ENCODE data around the gene CRIP1.

Gene CRIP1

DNA sequence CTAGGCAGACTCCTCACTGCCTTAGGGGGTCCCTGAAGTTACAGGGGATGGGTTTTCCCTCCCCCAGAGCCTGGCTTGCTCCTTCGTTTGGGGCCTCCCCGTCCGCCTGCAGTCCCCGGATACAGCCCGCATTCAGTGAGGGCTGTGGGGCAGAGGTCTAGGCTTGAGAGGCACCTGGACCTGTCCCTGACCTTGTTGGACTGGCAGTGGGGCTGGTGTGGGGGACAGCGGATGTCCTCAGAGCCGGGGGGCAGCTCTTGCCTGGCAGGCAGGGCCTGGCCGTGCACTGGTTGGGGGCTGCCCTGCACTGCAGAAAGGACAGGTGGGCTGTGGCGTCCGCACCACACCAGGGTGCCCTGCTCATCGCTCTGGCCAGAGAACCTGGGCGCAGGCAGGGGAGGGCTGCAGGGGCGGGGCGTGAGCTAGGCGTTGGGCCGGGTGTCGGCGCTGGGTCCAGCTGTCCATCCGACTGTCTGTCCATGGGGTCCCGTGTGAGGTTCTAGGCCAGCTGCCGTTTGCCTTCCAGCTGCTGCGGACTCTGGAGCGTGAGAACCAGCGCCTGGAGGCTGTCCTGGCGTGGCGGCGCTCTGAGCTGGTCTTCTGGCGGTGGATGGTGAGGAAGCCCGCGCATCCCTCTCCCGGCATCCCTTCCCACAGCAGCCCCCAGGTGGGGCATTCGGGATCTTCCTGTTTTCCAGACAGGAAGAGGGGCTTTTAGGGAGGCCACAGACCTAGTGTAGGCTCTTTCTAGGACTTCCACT lies 10.3 kb downstream of the CRIP1 start:
- H3K9me3 ChIP-seq (ENCODE audit: control insufficient read depth, low read length): no peaks in the 10 kb centered on the region
- H3K36me3 ChIP-seq (ENCODE audit: control insufficient read depth, insufficient read depth, low read length): peaks cover 22% of the 10 kb centered on the region
- 94 to 96% methylated on average over 25 to 27 of the region's 32 CpGs for whole genome bisulfite sequencing, 2 experiments (ENCODE audit: insufficient coverage in 2 of 2)
- H3K4me1 ChIP-seq (ENCODE audit: control insufficient read depth, insufficient read depth, low read length, poor library complexity, severe bottlenecking): peaks cover 7% of the 10 kb centered on the region
- no peak overlapping the region for H3K27ac ChIP-seq (ENCODE audit: low read depth, low read length, severe bottlenecking)
- H3K4me3 ChIP-seq (ENCODE audit: extremely low read depth, insufficient read depth, low read length, poor library complexity, severe bottlenecking): no peak overlapping the region

- Histone ChIP-seq H3K4me1 (ENCODE audit: control insufficient read depth, insufficient read depth, low read length, poor library complexity, severe bottlenecking) (peaks cover 5% of the 10 kb centered on the region), H3K4me3 (ENCODE audit: extremely low read depth, insufficient read depth, low read length, poor library complexity, severe bottlenecking) (no peak overlapping the region), H3K36me3 (ENCODE audit: control insufficient read depth, insufficient read depth, low read length) (peaks cover 18% of the 10 kb centered on the region), H3K27ac (ENCODE audit: low read depth, low read length, severe bottlenecking) (no peak overlapping the region), H3K9me3 (ENCODE audit: control insufficient read depth, low read length) (no peaks in the 10 kb centered on the region)
- 94 to 97% methylated on average over 28 to 31 of the region's 31 CpGs for WGBS, 2 experiments (ENCODE audit: insufficient coverage in 2 of 2)
Measured at GRCh38 chr14:105497671-105498429, 11.2 kb downstream of the CRIP1 start.

DNA sequence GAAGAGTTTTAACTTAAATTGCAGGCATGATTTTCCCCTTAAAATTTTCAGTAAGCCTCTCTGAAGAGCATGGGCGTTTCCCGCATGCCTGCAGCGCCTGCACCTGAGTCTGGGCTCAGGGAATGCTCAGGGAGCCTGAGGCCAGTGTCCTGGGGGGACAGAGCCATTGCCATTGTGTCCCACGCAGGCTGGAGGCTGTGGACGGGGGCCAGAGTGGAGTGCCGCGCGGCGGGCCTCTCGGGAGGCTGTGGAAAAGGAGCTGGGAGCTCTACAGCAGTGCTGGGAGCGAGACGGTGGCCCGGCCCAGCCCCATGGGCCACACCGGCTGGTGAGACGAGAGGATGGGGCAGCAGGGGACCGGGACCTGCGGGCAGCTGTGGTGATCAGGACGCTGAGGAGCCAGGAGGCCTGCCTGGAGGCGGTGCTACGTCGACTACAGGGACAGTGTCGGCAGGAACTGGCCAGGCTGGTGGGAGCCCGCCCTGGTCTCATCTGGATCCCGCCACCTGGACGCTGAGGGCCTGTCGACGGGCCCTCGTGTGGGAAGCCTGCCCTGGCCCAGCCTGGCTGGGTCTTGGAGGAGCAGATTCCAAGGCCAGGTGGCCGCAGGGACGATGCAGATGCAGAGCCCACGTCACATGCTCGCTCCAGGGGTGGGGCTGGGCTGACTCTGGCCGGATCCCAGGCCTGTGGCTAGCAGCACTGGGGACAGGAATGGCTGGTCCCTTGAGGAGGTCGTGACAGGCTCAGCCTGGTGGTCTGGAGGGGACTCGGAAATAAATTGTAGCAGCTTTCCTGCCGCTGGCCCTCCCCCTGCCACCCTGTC lies 12.0 kb downstream of the CRIP1 start:
- peaks cover 13% of the 10 kb centered on the region for H3K36me3 ChIP-seq (ENCODE audit: control insufficient read depth, insufficient read depth, low read length)
- no peaks in the 10 kb centered on the region for H3K9me3 ChIP-seq (ENCODE audit: control insufficient read depth, low read length)
- H3K4me3 ChIP-seq (ENCODE audit: extremely low read depth, insufficient read depth, low read length, poor library complexity, severe bottlenecking): no peak overlapping the region
- peak overlapping the region; percentile 29 for H3K27ac ChIP-seq (ENCODE audit: low read depth, low read length, severe bottlenecking)
- WGBS, 2 experiments (ENCODE audit: insufficient coverage in 2 of 2): 90 to 91% methylated on average over 35 of the region's 36 CpGs
- H3K4me1 ChIP-seq (ENCODE audit: control insufficient read depth, insufficient read depth, low read length, poor library complexity, severe bottlenecking): peaks cover 5% of the 10 kb centered on the region

DNA sequence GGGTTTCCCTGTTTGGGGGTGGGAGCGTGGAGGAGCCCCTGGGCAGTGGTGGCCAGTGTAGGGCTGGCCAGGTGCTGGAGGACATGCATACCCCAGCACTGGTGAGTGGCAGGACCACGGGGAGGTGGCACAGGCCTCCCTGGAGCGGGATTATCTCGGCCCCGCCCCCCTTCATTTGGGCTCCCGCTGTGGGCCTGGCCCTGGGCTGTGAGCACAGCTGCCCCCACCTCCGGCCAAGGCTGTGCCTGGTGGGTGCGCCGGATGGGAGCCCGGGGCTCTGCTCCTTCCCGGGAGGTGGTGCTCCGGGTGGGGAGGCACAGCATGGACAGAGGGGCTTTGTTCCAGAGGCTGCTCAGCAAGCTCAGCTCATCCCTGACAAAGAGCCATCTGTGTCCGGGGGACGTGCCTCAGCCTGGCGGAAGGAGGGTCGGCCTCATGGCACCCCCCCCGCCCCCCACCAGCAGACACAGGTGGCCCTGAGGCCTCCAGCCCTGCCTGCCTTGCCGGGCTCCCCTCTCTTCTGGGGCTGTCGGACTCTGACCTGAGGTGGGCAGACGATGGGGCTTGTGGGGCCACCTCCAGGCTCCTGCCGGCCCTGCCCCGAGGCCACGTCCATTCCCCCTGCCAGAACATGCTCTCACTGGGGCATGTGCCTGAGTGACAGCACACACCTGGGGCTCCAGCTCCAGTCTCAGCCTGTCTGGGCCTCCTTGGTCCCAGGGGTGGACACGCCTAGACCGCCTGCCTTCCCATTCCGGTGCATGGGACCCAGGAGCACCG lies 12.8 kb downstream of the CRIP1 start:
- peaks cover 11% of the 10 kb centered on the region for H3K36me3 ChIP-seq (ENCODE audit: control insufficient read depth, insufficient read depth, low read length)
- 81 to 84% methylated on average over 25 of the region's 27 CpGs for WGBS, 2 experiments (ENCODE audit: insufficient coverage in 2 of 2)
- H3K4me3 ChIP-seq (ENCODE audit: extremely low read depth, insufficient read depth, low read length, poor library complexity, severe bottlenecking): no peak overlapping the region
- no peaks in the 10 kb centered on the region for H3K9me3 ChIP-seq (ENCODE audit: control insufficient read depth, low read length)
- H3K4me1 ChIP-seq (ENCODE audit: control insufficient read depth, insufficient read depth, low read length, poor library complexity, severe bottlenecking): peaks cover 5% of the 10 kb centered on the region
- peak overlapping the region; percentile 29 for H3K27ac ChIP-seq (ENCODE audit: low read depth, low read length, severe bottlenecking)

DNA sequence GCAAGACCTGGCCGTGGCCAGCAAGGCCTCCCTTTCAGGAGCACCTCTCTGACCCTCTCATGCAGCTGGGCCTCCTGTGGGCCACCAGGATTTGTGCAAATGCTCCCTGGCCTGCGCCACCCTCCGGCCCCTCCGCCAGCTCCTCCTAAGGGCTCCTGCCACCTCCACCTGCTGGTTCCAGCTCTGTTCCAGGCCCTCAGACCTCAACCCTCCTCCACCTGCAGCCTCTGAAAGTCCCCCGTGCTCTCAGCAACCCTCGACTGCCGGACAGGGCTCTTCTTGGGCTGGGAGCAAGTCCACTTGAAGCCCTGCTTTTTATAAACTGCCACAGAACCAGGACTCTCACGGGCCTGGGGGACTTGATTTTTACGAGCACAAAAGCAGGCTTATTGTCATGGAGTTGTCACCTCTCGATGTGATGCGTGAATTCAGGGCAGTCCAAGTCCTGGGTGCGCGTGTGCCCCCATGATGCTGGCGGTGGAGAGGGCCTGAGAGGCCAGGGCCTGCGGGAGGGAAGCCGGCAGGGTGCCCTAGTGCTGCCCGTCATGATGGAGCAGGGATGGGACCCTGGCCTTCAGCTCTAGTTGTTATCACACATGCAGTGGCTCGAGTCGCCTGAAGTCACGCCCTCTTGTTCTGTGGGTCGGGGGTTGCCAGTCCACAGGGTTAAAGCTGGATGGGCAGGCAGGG lies 13.5 kb downstream of the CRIP1 start:
- Histone ChIP-seq H3K4me3 (ENCODE audit: extremely low read depth, insufficient read depth, low read length, poor library complexity, severe bottlenecking) (no peak overlapping the region), H3K27ac (ENCODE audit: low read depth, low read length, severe bottlenecking) (peak overlapping the region; percentile 29), H3K9me3 (ENCODE audit: control insufficient read depth, low read length) (no peaks in the 10 kb centered on the region), H3K4me1 (ENCODE audit: control insufficient read depth, insufficient read depth, low read length, poor library complexity, severe bottlenecking) (peaks cover 5% of the 10 kb centered on the region), H3K36me3 (ENCODE audit: control insufficient read depth, insufficient read depth, low read length) (peaks cover 8% of the 10 kb centered on the region)
- WGBS, 2 experiments (ENCODE audit: insufficient coverage in 2 of 2): 94 to 95% methylated on average over 18 to 21 of the region's 21 CpGs

DNA sequence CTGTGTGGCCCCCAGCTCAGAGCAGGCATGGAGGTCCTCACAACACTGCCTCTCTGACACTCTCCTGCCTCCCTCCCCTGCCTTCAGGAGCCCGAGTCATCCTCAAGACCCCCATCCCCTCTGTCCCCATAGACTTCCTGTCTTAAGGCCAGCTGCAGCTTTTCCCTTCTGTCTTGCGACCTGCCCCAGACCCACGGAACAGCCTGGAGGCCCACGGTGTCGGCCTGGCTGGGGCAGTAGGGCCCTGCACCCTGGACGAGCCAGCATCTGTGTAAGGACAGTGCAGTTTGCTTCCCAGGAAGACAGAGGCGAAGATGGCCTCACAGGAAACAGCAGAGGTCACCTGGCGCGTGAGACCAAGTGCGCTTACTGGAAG lies 14.0 kb downstream of the CRIP1 start:
- no peaks in the 10 kb centered on the region for H3K9me3 ChIP-seq (ENCODE audit: control insufficient read depth, low read length)
- H3K36me3 ChIP-seq (ENCODE audit: control insufficient read depth, insufficient read depth, low read length): peaks cover 8% of the 10 kb centered on the region
- peaks cover 5% of the 10 kb centered on the region for H3K4me1 ChIP-seq (ENCODE audit: control insufficient read depth, insufficient read depth, low read length, poor library complexity, severe bottlenecking)
- no peak overlapping the region for H3K27ac ChIP-seq (ENCODE audit: low read depth, low read length, severe bottlenecking)
- H3K4me3 ChIP-seq (ENCODE audit: extremely low read depth, insufficient read depth, low read length, poor library complexity, severe bottlenecking): no peak overlapping the region
- WGBS, 2 experiments (ENCODE audit: insufficient coverage in 2 of 2): 87 to 91% methylated on average over 9 to 10 of the region's 10 CpGs

DNA sequence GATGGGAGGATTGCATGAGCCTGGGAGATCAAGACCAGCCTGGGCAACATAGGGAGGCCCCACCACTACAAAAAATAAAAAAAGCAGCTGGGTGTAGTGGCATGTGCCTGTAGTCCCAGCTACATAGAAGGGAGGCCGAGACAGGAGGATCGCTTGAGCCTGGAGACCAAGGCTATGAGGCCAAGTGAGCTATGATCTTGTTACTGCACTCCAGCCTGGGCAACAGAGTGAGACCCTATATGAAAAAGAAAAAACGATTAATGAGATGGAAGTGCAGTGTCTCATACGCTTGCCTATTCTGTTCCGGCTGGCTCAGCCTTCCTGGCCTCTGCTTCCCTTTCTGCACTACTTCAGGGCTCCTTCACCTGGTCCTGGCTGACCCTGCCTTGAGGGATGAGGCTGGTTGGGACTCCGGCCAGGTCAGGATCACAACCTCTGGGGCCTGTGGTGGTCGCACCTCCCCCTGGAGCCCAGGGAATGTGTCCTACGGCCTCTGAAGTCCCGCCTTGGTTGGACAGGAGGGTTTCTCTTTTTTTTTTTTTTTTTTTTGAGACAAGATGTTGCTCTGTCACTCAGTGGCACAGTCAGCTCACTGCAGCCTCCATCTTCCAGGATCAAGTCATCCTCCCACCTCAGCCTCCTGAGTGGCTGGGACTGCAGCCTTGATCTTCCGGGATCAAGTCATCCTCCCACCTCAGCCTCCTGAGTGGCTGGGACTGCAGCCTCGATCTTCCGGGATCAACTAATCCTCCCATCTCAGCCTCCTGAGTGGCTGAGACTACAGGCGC lies 15.0 kb downstream of the CRIP1 start:
- WGBS, 2 experiments (ENCODE audit: insufficient coverage in 2 of 2): 94% methylated on average over 8 to 9 of the region's 13 CpGs
- Histone ChIP-seq H3K4me1 (ENCODE audit: control insufficient read depth, insufficient read depth, low read length, poor library complexity, severe bottlenecking) (peaks cover 5% of the 10 kb centered on the region), H3K27ac (ENCODE audit: low read depth, low read length, severe bottlenecking) (no peak overlapping the region), H3K9me3 (ENCODE audit: control insufficient read depth, low read length) (no peaks in the 10 kb centered on the region), H3K4me3 (ENCODE audit: extremely low read depth, insufficient read depth, low read length, poor library complexity, severe bottlenecking) (no peak overlapping the region), H3K36me3 (ENCODE audit: control insufficient read depth, insufficient read depth, low read length) (peaks cover 8% of the 10 kb centered on the region)

DNA sequence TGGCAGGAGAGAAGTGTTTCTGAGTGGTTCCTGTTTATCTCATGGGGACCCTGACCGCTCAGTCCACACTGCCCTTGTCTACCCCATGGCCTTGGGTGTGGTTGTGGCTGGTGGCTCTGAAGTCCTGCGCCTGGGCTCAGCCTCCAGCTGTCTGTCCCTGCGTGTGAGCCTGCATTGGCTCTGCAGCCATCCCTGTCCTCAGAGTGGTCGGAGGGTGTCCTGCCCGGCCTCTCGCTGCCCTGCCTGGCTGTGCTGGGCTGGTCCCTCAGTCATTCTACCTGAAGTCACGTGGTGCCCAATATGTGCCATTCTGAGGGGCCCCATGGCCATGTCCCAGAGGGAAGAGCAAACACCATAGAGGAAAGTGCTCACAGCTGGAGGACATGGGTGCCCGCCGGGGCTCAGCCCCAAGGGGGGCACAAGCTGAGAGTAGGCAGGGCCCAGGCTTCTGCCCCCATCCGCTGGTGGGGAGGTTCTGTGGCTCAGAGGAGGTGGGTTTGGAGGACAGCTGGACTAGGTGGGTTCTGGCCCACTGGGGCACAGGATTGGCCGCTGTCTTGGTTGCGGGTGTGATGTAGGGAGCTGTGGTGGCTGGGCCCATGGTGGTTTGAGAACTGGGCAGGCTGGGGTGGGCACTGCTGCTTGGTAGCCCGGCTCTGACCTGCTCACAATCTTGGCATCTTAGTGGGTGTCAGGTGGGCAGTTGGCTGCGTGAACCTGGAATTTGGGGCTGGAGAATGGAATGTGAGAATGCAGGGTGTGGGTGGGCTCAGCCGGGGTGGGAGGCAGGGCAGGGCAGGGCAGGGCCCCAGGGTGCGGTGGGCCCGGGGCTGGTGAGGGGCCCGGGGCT lies 16.0 kb downstream of the CRIP1 start:
- Histone ChIP-seq H3K9me3 (ENCODE audit: control insufficient read depth, low read length) (no peaks in the 10 kb centered on the region), H3K36me3 (ENCODE audit: control insufficient read depth, insufficient read depth, low read length) (peaks cover 8% of the 10 kb centered on the region)
- 82 to 89% methylated on average over 14 to 15 of the region's 18 CpGs for WGBS, 2 experiments (ENCODE audit: insufficient coverage in 2 of 2)

GRCh38 chr14:105503296-105503640 lies 16.6 kb downstream of the CRIP1 start:
- Histone ChIP-seq H3K9me3 (ENCODE audit: control insufficient read depth, low read length) (no peaks in the 10 kb centered on the region), H3K4me1 (ENCODE audit: control insufficient read depth, insufficient read depth, low read length, poor library complexity, severe bottlenecking) (peaks cover 5% of the 10 kb centered on the region)
- 72 to 85% methylated on average over 4 to 7 of the region's 7 CpGs for WGBS, 2 experiments (ENCODE audit: insufficient coverage in 2 of 2)

More for the DNA sequence above, 16.0 kb downstream of the CRIP1 start:
- Histone ChIP-seq H3K4me3 (ENCODE audit: extremely low read depth, insufficient read depth, low read length, poor library complexity, severe bottlenecking) (no peak overlapping the region), H3K27ac (ENCODE audit: low read depth, low read length, severe bottlenecking) (no peak overlapping the region), H3K4me1 (ENCODE audit: control insufficient read depth, insufficient read depth, low read length, poor library complexity, severe bottlenecking) (peaks cover 5% of the 10 kb centered on the region)

More at GRCh38 chr14:105503296-105503640, 16.6 kb downstream of the CRIP1 start:
- H3K4me3 ChIP-seq (ENCODE audit: extremely low read depth, insufficient read depth, low read length, poor library complexity, severe bottlenecking): no peak overlapping the region
- H3K27ac ChIP-seq (ENCODE audit: low read depth, low read length, severe bottlenecking): no peak overlapping the region
- peaks cover 2% of the 10 kb centered on the region for H3K36me3 ChIP-seq (ENCODE audit: control insufficient read depth, insufficient read depth, low read length)

Measured in mesodermal cell (in vitro differentiated cells).